Right renal cortex interstitium (tissue), 3 donors: ENCODE results near the gene TSBP1. TPM values are rescaled to one million over a fixed set of nuclear protein-coding genes. Genes with fewer than 3 reads are reported as not detected.
A peak's percentile ranks its signal among the peaks of the same experiment; 100 is the strongest.

Experiments
- DNase-seq, 3 donors: peaks; one replicate each; pipeline ENCODE4 v3.0.0-alpha.2; 2013; ENCODE audit warnings: low read depth in 3 of 3, low spot score in 2 of 3
- polyA plus RNA-seq, 3 donors: library from polyadenylated mRNA; unstranded; fragments of 120-200 nt; gene quantifications; one replicate each; pipeline ENCODE4 v1.2.1, GENCODE V29; 2013; ENCODE audit not compliant: insufficient read length in 3 of 3

Gene TSBP1
- not detected for polyA plus RNA-seq

GRCh38 chr6:32371803-32372202 lies at the start of gene TSBP1:
Gene TSBP1, minus strand, starts transcription at chr6:32371903. Its CDS starts 197 bp downstream, at chr6:32371706.
- no peak for DNase-seq

GRCh38 chr6:32416036-32416435 lies 44.3 kb upstream of the TSBP1 start:
- no peak for DNase-seq

- DNase-seq = peak in 2 of 3 donors; percentile 43 to 53
Observed at GRCh38 chr6:32415521-32416019, 43.9 kb upstream of the TSBP1 start.

GRCh38 chr6:32413427-32414047 lies 41.8 kb upstream of the TSBP1 start:
- DNase-seq = peak; percentile 59 to 64 (median 61)

- DNase-seq = no peak
Observed at GRCh38 chr6:32411566-32412327, 40.0 kb upstream of the TSBP1 start.

GRCh38 chr6:32410906-32411305 lies 39.2 kb upstream of the TSBP1 start:
- no peak for DNase-seq

- no peak for DNase-seq
Observed at GRCh38 chr6:32406857-32407256, 35.2 kb upstream of the TSBP1 start, which contains the start of gene BTNL2. Gene BTNL2, minus strand, starts transcription at chr6:32407181. Its CDS starts 58 bp downstream, at chr6:32407123.

GRCh38 chr6:32406197-32406596 lies 34.5 kb upstream of the TSBP1 start:
- no peak for DNase-seq

GRCh38 chr6:32405656-32406055 lies 34.0 kb upstream of the TSBP1 start:
- no peak for DNase-seq

GRCh38 chr6:32402812-32403211 lies 31.1 kb upstream of the TSBP1 start:
- DNase-seq = no peak

GRCh38 chr6:32401284-32401963 lies 29.7 kb upstream of the TSBP1 start:
- DNase-seq = no peak

- DNase-seq = no peak
Observed at GRCh38 chr6:32397252-32397920, 25.7 kb upstream of the TSBP1 start.

- no peak for DNase-seq
Observed at GRCh38 chr6:32396028-32396427, 24.3 kb upstream of the TSBP1 start.

- peak in 1 of 3 donors; percentile 40 for DNase-seq
Observed at GRCh38 chr6:32393665-32394420, 22.1 kb upstream of the TSBP1 start.

GRCh38 chr6:32391505-32391904 lies 19.8 kb upstream of the TSBP1 start:
- DNase-seq = no peak

GRCh38 chr6:32387589-32388340 lies 16.1 kb upstream of the TSBP1 start:
- DNase-seq = no peak

GRCh38 chr6:32386040-32386439 lies 14.3 kb upstream of the TSBP1 start:
- no peak for DNase-seq

GRCh38 chr6:32382757-32383420 lies 11.2 kb upstream of the TSBP1 start:
- no peak for DNase-seq

GRCh38 chr6:32379545-32379944 lies 7.8 kb upstream of the TSBP1 start:
- no peak for DNase-seq
